HG02623 (cell line): ENCODE results near the gene DGCR8.

Experiments
- ATAC-seq: cut with Tn5 transposase; IDR thresholded peaks from one replicate; pipeline ENCODE4 v1.9.1; 2021; ENCODE audit warnings: moderate library complexity; ENCODE audit not compliant: unreplicated experiment

DGCR8 gene

GRCh38 chr22:20089226-20089976, 9.4 kb downstream of the DGCR8 start:
- ATAC-seq, result no peak

GRCh38 chr22:20089977-20090729, 10.1 kb downstream of the DGCR8 start:
- no peak for ATAC-seq

GRCh38 chr22:20090730-20091240, 10.7 kb downstream of the DGCR8 start:
- ATAC-seq, result no peak

- ATAC-seq, result no peak
Observed at GRCh38 chr22:20091690-20092476, 11.8 kb downstream of the DGCR8 start.

- no peak for ATAC-seq
Observed at GRCh38 chr22:20092477-20092854, 12.4 kb downstream of the DGCR8 start.

GRCh38 chr22:20093418-20094196, 13.6 kb downstream of the DGCR8 start:
- ATAC-seq, result no peak

- ATAC-seq, result no peak
Observed at GRCh38 chr22:20094197-20094807, 14.3 kb downstream of the DGCR8 start.

GRCh38 chr22:20095521-20095920, 15.5 kb downstream of the DGCR8 start:
- no peak for ATAC-seq

GRCh38 chr22:20096574-20097420, 16.8 kb downstream of the DGCR8 start:
- no peak for ATAC-seq

- ATAC-seq, result no peak
Observed at GRCh38 chr22:20099099-20099711, 19.2 kb downstream of the DGCR8 start.

GRCh38 chr22:20101638-20102037, 21.6 kb downstream of the DGCR8 start:
- ATAC-seq, result no peak

- ATAC-seq, result no peak
Observed at GRCh38 chr22:20102203-20102780, 22.3 kb downstream of the DGCR8 start.

GRCh38 chr22:20105456-20106204, 25.6 kb downstream of the DGCR8 start:
- no peak for ATAC-seq

GRCh38 chr22:20106205-20106848, 26.3 kb downstream of the DGCR8 start:
- ATAC-seq, result no peak

GRCh38 chr22:20106849-20107237, 26.8 kb downstream of the DGCR8 start:
- no peak for ATAC-seq

- ATAC-seq, result no peak
Observed at GRCh38 chr22:20107471-20107901, 27.4 kb downstream of the DGCR8 start.
